NB4 (cell line): Measurements from ENCODE around the gene KCTD3.

Experiments
- DNase-seq: peaks from one replicate; pipeline ENCODE4 v3.0.0; 2010; ENCODE audit warnings: low read depth
- H3K4me3 ChIP-seq: one replicate; pipeline ENCODE4 v1.5.1; 2011; ENCODE audit warnings: mild to moderate bottlenecking, low read depth, low read length, moderate library complexity
- MYC ChIP-seq: IDR thresholded peaks from 2 replicates; pipeline ENCODE4 v1.6.1; 2011; ENCODE audit warnings: low read depth, low read length
- POLR2A ChIP-seq: IDR thresholded peaks from 2 replicates; pipeline ENCODE4 v1.6.1; 2011; ENCODE audit warnings: mild to moderate bottlenecking; ENCODE audit not compliant: insufficient read length; ENCODE audit errors: extremely low read depth
- TF ChIP-seq, protein P1 (sequence below): IDR thresholded peaks from one replicate; pipeline ENCODE4 v1.5.1; 2012; ENCODE audit warnings: low read depth, low read length
- TF ChIP-seq, protein P2 (sequence below): IDR thresholded peaks from 2 replicates; pipeline ENCODE4 v1.6.1; 2011; ENCODE audit warnings: low read depth, low read length

Gene KCTD3

DNA sequence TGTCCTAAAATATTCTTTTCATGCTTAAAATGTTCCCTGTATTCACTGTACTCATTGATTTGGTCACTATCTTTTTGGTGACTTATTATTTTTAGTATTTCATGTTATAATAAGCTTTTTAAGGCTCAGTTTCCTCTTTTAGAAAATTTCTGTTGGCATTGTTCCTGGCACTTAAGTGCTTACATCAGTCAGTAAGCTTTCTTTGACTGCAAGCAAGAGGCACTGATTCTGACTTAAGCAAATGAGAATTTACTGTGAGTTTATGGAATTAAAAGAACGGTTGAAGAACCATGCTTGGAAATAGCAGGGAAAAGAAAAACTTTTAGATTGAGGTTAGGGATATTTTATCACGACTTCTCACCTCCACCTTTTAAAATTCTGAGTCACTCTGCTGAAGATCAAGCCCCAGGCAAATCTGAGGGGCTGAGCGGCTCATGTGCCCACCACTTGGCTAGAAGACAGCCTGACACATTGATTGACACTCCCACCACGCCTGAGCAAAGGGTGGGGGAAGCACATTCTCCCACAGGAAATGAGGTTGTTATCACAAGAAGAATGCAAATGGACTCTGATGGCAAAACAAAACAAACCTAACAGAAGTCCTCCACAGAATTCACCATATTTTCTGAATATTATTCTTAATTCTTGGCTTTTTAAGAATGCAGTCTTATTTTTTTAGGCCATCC is 102.8 kb downstream of the KCTD3 start:
- H3K4me3 ChIP-seq = no peak overlapping the region
- no peak for DNase-seq
- TF ChIP-seq, protein P1, sequence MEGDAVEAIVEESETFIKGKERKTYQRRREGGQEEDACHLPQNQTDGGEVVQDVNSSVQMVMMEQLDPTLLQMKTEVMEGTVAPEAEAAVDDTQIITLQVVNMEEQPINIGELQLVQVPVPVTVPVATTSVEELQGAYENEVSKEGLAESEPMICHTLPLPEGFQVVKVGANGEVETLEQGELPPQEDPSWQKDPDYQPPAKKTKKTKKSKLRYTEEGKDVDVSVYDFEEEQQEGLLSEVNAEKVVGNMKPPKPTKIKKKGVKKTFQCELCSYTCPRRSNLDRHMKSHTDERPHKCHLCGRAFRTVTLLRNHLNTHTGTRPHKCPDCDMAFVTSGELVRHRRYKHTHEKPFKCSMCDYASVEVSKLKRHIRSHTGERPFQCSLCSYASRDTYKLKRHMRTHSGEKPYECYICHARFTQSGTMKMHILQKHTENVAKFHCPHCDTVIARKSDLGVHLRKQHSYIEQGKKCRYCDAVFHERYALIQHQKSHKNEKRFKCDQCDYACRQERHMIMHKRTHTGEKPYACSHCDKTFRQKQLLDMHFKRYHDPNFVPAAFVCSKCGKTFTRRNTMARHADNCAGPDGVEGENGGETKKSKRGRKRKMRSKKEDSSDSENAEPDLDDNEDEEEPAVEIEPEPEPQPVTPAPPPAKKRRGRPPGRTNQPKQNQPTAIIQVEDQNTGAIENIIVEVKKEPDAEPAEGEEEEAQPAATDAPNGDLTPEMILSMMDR = no peak
- TF ChIP-seq POLR2A (no peak), MYC (no peak)
- TF ChIP-seq, protein P2, sequence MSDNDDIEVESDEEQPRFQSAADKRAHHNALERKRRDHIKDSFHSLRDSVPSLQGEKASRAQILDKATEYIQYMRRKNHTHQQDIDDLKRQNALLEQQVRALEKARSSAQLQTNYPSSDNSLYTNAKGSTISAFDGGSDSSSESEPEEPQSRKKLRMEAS = no peak
